ENCODE data around the gene DENND1C.

DNA sequence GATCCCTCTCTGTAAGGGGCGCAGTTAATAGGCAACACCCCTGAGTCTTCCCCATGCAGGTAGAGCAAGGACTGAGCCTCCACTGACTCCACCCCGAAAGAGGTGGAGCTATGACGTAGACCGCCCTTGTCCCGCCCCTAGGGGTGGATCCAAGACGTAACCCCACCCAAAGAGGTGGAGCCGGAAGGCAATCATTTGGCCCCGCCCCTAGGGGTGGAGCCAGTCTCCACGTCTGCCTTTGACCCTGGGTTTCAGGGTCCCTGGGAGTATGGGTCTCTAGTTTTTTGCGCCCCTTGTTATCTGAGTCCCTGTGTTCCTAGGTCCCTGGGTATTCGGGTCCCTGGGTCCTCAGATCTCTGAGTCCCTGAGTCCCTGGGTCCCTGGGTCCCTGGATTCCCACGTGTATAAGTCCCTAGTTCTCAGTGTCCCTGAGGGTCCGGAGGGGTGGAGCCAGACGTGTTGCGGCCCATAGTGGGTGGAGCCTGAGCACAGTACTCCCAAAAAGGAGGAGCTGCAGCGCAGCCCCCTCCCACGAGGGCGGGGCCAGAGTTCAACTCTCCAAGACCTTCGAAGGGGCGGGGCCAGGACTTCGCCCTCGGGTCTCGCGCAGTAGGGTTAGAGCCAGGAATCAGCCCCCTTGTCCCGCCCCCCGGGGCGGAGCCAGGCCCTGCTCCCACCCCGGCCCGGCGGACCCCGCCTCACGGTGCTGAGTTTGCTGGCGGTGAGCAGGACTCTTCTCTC, 5.3 kb downstream of the DENND1C start:
- TF ChIP-seq, protein P1, sequence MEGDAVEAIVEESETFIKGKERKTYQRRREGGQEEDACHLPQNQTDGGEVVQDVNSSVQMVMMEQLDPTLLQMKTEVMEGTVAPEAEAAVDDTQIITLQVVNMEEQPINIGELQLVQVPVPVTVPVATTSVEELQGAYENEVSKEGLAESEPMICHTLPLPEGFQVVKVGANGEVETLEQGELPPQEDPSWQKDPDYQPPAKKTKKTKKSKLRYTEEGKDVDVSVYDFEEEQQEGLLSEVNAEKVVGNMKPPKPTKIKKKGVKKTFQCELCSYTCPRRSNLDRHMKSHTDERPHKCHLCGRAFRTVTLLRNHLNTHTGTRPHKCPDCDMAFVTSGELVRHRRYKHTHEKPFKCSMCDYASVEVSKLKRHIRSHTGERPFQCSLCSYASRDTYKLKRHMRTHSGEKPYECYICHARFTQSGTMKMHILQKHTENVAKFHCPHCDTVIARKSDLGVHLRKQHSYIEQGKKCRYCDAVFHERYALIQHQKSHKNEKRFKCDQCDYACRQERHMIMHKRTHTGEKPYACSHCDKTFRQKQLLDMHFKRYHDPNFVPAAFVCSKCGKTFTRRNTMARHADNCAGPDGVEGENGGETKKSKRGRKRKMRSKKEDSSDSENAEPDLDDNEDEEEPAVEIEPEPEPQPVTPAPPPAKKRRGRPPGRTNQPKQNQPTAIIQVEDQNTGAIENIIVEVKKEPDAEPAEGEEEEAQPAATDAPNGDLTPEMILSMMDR (IDR thresholded peaks at IDR 0.05 in 4 of 5, conservative IDR thresholded peaks at IDR 0.05 in 1 of 5), result no peak
- TF ChIP-seq POLR2A (IDR thresholded peaks at IDR 0.05), result no peak

All from gastrocnemius medialis (tissue), 4 donors.